ENCODE data around the gene VAC14. TPM values are rescaled to one million over a fixed set of nuclear protein-coding genes. Genes with fewer than 3 reads are reported as not detected.

VAC14 gene
- polyA plus RNA-seq, 1 experiment, result 50.7 TPM

GRCh38 chr16:70765491-70765890 lies 35.5 kb downstream of the VAC14 start:
- Histone ChIP-seq H3K36me3 (ENCODE audit: control insufficient read depth, insufficient read depth, low read length) (peaks cover 4% of the 10 kb centered on the region), H3K4me3 (ENCODE audit: low read depth, low read length) (no peak overlapping the region), H3K27me3 (ENCODE audit: control insufficient read depth, insufficient read depth, low read length) (no peaks in the 10 kb centered on the region)
- POLR2A ChIA-PET, result no interaction called here
- no peak for DNase-seq (ENCODE audit: low read depth)
- CTCF ChIA-PET, result interaction anchor here (1.2 to 1.5 kb wide), 2 partner anchors 19 to 27 kb away, joined by 3 to 4 read pairs; no protein-coding TSS in a partner anchor
- no peak for TF ChIP-seq CTCF (IDR thresholded peaks at IDR 0.05; ENCODE audit: insufficient read depth, low read depth, low read length)

- no peak overlapping the region for H3K4me3 ChIP-seq (ENCODE audit: low read depth, low read length)
- H3K27me3 ChIP-seq (ENCODE audit: control insufficient read depth, insufficient read depth, low read length), result no peaks in the 10 kb centered on the region
- POLR2A ChIA-PET, result no interaction called here
- peaks cover 4% of the 10 kb centered on the region for H3K36me3 ChIP-seq (ENCODE audit: control insufficient read depth, insufficient read depth, low read length)
- no peak for DNase-seq (ENCODE audit: low read depth)
- TF ChIP-seq CTCF (IDR thresholded peaks at IDR 0.05; ENCODE audit: insufficient read depth, low read depth, low read length), result no peak
- CTCF ChIA-PET, result interaction anchor here (1.3 to 1.5 kb wide), 2 partner anchors 18 to 66 kb away, joined by 3 read pairs; no protein-coding TSS in a partner anchor
Observed at GRCh38 chr16:70764632-70765031, 36.3 kb downstream of the VAC14 start.

DNA sequence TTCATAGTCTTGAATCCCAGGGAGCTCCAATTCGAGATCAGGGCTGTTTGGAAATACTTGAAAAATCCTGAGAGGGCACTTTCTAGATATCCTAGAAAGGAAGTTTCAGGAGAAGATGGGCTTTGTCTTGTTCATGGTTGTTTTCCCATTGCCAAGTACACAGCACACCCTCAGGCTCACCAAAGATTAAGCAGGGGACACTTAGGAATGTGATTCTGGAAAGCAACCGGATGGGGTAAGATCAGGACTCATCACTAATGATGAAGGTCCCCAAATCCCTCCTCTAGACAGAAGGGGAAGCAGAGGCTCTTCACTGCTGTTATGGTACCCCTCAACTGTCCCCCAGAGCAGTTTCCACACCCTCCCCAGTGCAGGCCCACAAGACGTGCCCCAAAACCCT lies 40.7 kb downstream of the VAC14 start:
- CTCF ChIA-PET, result interaction anchor here (0.7 to 6.0 kb wide), 9 partner anchors 9 to 601 kb away, joined by 3 to 62 read pairs (median 3); no protein-coding TSS in a partner anchor
- no peak for DNase-seq (ENCODE audit: low read depth)
- TF ChIP-seq CTCF (IDR thresholded peaks at IDR 0.05; ENCODE audit: insufficient read depth, low read depth, low read length), result no peak
- POLR2A ChIA-PET, result interaction anchor here (0.7 to 1.6 kb wide), 3 partner anchors 10 to 72 kb away, joined by 3 to 5 read pairs (median 4); no protein-coding TSS in a partner anchor
- no peak overlapping the region for H3K4me3 ChIP-seq (ENCODE audit: low read depth, low read length)
- H3K36me3 ChIP-seq (ENCODE audit: control insufficient read depth, insufficient read depth, low read length), result peaks cover 8% of the 10 kb centered on the region
- H3K27me3 ChIP-seq (ENCODE audit: control insufficient read depth, insufficient read depth, low read length), result no peaks in the 10 kb centered on the region

- no peak for DNase-seq (ENCODE audit: low read depth)
- ChIA-PET CTCF (interaction anchor here (0.7 to 6.0 kb wide), 7 partner anchors 9 to 106 kb away, joined by 3 to 62 read pairs (median 3); no protein-coding TSS in a partner anchor), POLR2A (no interaction called here)
- no peaks in the 10 kb centered on the region for H3K27me3 ChIP-seq (ENCODE audit: control insufficient read depth, insufficient read depth, low read length)
- no peak for TF ChIP-seq CTCF (IDR thresholded peaks at IDR 0.05; ENCODE audit: insufficient read depth, low read depth, low read length)
- no peak overlapping the region for H3K4me3 ChIP-seq (ENCODE audit: low read depth, low read length)
- peaks cover 7% of the 10 kb centered on the region for H3K36me3 ChIP-seq (ENCODE audit: control insufficient read depth, insufficient read depth, low read length)
Observed at GRCh38 chr16:70759666-70760065, 41.3 kb downstream of the VAC14 start.

DNA sequence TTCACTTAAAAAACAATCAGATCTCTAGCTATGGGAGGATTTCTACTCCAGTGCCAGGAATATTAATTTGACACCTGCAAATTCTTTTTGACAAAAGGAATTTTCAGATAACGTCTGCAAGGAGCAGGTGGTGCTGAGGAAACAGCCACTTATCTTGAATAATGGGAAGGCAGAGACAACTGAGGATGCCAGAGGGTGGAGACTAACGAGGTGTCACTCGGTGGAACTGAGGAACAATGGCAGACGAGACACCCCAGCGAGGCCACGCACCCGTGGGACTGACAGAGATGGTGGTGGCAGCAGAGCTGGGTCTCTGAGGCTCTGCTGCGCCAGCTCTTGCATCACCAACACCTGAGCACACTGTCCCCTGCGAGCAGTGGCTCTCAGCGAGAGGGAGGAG lies 42.2 kb downstream of the VAC14 start:
- no peak overlapping the region for H3K4me3 ChIP-seq (ENCODE audit: low read depth, low read length)
- ChIA-PET CTCF (interaction anchor here (0.7 to 6.0 kb wide), 2 partner anchors 13 to 17 kb away, joined by 3 to 62 read pairs; no protein-coding TSS in a partner anchor), POLR2A (no interaction called here)
- TF ChIP-seq CTCF (IDR thresholded peaks at IDR 0.05; ENCODE audit: insufficient read depth, low read depth, low read length), result no peak
- peaks cover 7% of the 10 kb centered on the region for H3K36me3 ChIP-seq (ENCODE audit: control insufficient read depth, insufficient read depth, low read length)
- DNase-seq (ENCODE audit: low read depth), result no peak
- H3K27me3 ChIP-seq (ENCODE audit: control insufficient read depth, insufficient read depth, low read length), result no peaks in the 10 kb centered on the region
